ENCODE data around the gene PLRG1.

Gene PLRG1

GRCh38 chr4:154497889-154498288 is 52.3 kb downstream of the PLRG1 start:
- CTCF ChIA-PET, result interaction anchor here (0.6 to 0.8 kb wide), 3 partner anchors 49 to 98 kb away, joined by 3 read pairs; no protein-coding TSS in a partner anchor
- H3K9me3 ChIP-seq (ENCODE audit: control insufficient read depth, insufficient read depth, low read depth, low read length), result no peaks in the 10 kb centered on the region
- POLR2A ChIA-PET, result no interaction called here
- no peaks in the 10 kb centered on the region for H3K4me1 ChIP-seq (ENCODE audit: control insufficient read depth, insufficient read depth, low read length)
- no peak overlapping the region for H3K4me3 ChIP-seq (ENCODE audit: low read depth, low read length)
- no peak overlapping the region for H3K27ac ChIP-seq (ENCODE audit: extremely low read depth, low read depth, low read length)
- H3K36me3 ChIP-seq (ENCODE audit: control insufficient read depth in 2 of 2, insufficient read depth in 1 of 2, low read length in 2 of 2), result no peaks in the 10 kb centered on the region
- TF ChIP-seq ZNF112 (tag by site-specific recombination; IDR thresholded peaks at IDR 0.05) (no peak), ZNF48 (tag by site-specific recombination; IDR thresholded peaks at IDR 0.05) (no peak), ZNF18 (tag by site-specific recombination; IDR thresholded peaks at IDR 0.05) (no peak), ZNF404 (tag by site-specific recombination; IDR thresholded peaks at IDR 0.05) (no peak), ZNF585B (tag by site-specific recombination; IDR thresholded peaks at IDR 0.05) (no peak), ZNF561 (tag by site-specific recombination; IDR thresholded peaks at IDR 0.05; ENCODE audit: borderline replicate concordance) (no peak), TSHZ1 (tag by site-specific recombination; IDR thresholded peaks at IDR 0.05; ENCODE audit: borderline replicate concordance) (no peak), SP2 (tag by site-specific recombination; IDR thresholded peaks at IDR 0.05) (no peak), ZNF302 (tag by site-specific recombination; IDR thresholded peaks at IDR 0.05; ENCODE audit: low read depth) (no peak), ZNF2 (tag by site-specific recombination; IDR thresholded peaks at IDR 0.05) (no peak), ZNF394 (tag by site-specific recombination; IDR thresholded peaks at IDR 0.05; ENCODE audit: borderline replicate concordance) (no peak), ZNF175 (tag by site-specific recombination; IDR thresholded peaks at IDR 0.05) (no peak), SP3 (tag by site-specific recombination; IDR thresholded peaks at IDR 0.05) (no peak), ZNF132 (tag by site-specific recombination; IDR thresholded peaks at IDR 0.05; ENCODE audit: borderline replicate concordance) (no peak), ZNF366 (tag by site-specific recombination; conservative IDR thresholded peaks at IDR 0.05) (no peak), ZSCAN5A (tag by site-specific recombination; IDR thresholded peaks at IDR 0.05) (no peak), ZNF623 (tag by site-specific recombination; IDR thresholded peaks at IDR 0.05) (no peak), ZBTB44 (tag by site-specific recombination; IDR thresholded peaks at IDR 0.05) (no peak), ZNF510 (tag by site-specific recombination; IDR thresholded peaks at IDR 0.05; ENCODE audit: insufficient replicate concordance) (no peak), ZNF223 (tag by site-specific recombination; IDR thresholded peaks at IDR 0.05) (no peak)
